Endothelial cell of umbilical vein (primary cell): ENCODE measurements around the gene VPS45. TPM values are rescaled to one million over a fixed set of nuclear protein-coding genes. Genes with fewer than 3 reads are reported as not detected.

Experiments used
- BruUV-seq: library from RNA; stranded (reverse); fragments of 400-500 nt; replicated peaks from 2 replicates; lab custom pipeline; 2021; lab: Mats Ljungman, UMichigan
- CTCF ChIA-PET: fragments of 300-600, 350-600 bp; sonication (Branson Sonifier 250); formaldehyde crosslinking; loops from one replicate; lab custom pipeline; 2021; ENCODE audit warnings: antibody characterized with exemption, inconsistent platforms; lab: Charles Lee
- POLR2A ChIA-PET: fragments of 300-600, 350-600 bp; sonication (Branson Sonifier 250); formaldehyde crosslinking; loops from one replicate; lab custom pipeline; 2021; ENCODE audit warnings: antibody characterized with exemption, inconsistent platforms; lab: Charles Lee
- DNase-seq: peaks from one replicate; pipeline ENCODE4 v3.0.0-alpha.2; 2011; ENCODE audit warnings: low read depth, low spot score
- FAIRE-seq: peaks from 2 replicates; lab custom pipeline; 2011; peaks lifted over from hg19 to GRCh38; lab: Jason Lieb, UNC
- H2AFZ ChIP-seq: 2 replicates; pipeline ENCODE4 v1.6.0; 2012; ENCODE audit warnings: low read depth, low read length, control low read depth, inconsistent platforms
- H3K27ac ChIP-seq: 2 replicates; pipeline ENCODE4 v1.5.1; 2011; ENCODE audit warnings: low read depth, mild to moderate bottlenecking, control low read depth, low read length, moderate library complexity; ENCODE audit not compliant: insufficient read depth
- H3K27me3 ChIP-seq, 2 experiments: 2 replicates each; pipeline versions ENCODE4 v1.6.0 to v1.6.1; 2011; ENCODE audit warnings: low read length in 2 of 2, mixed read lengths in 1 of 2; ENCODE audit not compliant: control insufficient read depth in 2 of 2, insufficient read depth in 2 of 2
- H3K36me3 ChIP-seq, 2 experiments: 2 replicates in 1 of 2; 3 replicates in 1 of 2; pipeline ENCODE4 v1.5.1; 2011; ENCODE audit warnings: low read length in 2 of 2, mild to moderate bottlenecking in 1 of 2, moderate library complexity in 1 of 2; ENCODE audit not compliant: control insufficient read depth in 2 of 2, insufficient read depth in 2 of 2; ENCODE audit errors: extremely low read depth in 1 of 2
- H3K4me1 ChIP-seq: 3 replicates; pipeline ENCODE4 v1.5.1; 2011; ENCODE audit warnings: mild to moderate bottlenecking, low read length; ENCODE audit not compliant: control insufficient read depth, insufficient read depth; ENCODE audit errors: extremely low read depth
- H3K4me2 ChIP-seq: 2 replicates; pipeline ENCODE4 v1.6.1; 2011; ENCODE audit warnings: low read length, control low read depth, mixed read lengths; ENCODE audit not compliant: insufficient read depth
- H3K4me3 ChIP-seq, 3 experiments: fragments of 200-600 bp in 1 of 3; sonication (generic), shearing (Covaris generic) in 1 of 3; replicated peaks in 1 of 3; 2 replicates each; pipeline ENCODE4 v1.5.1; 2011 to 2016; ENCODE audit warnings: control low read depth in 3 of 3, low read length in 3 of 3, mild to moderate bottlenecking in 2 of 3, inconsistent platforms in 1 of 3, low read depth in 1 of 3, moderate library complexity in 1 of 3; ENCODE audit not compliant: insufficient read depth in 1 of 3
- H3K79me2 ChIP-seq: 2 replicates; pipeline ENCODE4 v1.6.0; 2012; ENCODE audit warnings: low read length, inconsistent platforms; ENCODE audit not compliant: control insufficient read depth, insufficient read depth
- H3K9ac ChIP-seq: replicated peaks from 2 replicates; pipeline ENCODE3; 2011; ENCODE audit warnings: low read length, control low read depth; ENCODE audit not compliant: insufficient read depth; ENCODE audit errors: extremely low read depth
- H3K9me1 ChIP-seq: replicated peaks from 3 replicates; pipeline ENCODE4 v1.6.0; 2011; ENCODE audit warnings: mild to moderate bottlenecking, low read length; ENCODE audit not compliant: control insufficient read depth, insufficient read depth; ENCODE audit errors: extremely low read depth
- H3K9me3 ChIP-seq: replicated peaks from 2 replicates; pipeline ENCODE4 v1.5.1; 2012; ENCODE audit warnings: low read length, inconsistent platforms; ENCODE audit not compliant: control insufficient read depth, insufficient read depth
- H4K20me1 ChIP-seq: replicated peaks from 2 replicates; pipeline ENCODE3; 2011; ENCODE audit warnings: mild to moderate bottlenecking, low read length; ENCODE audit not compliant: control insufficient read depth, insufficient read depth; ENCODE audit errors: extremely low read depth
- CTCF ChIP-seq, 2 donors: IDR thresholded peaks; 1 replicate in 1 of 2; 2 replicates in 1 of 2; pipeline ENCODE4 v1.5.1; 2011; ENCODE audit warnings: low read length in 2 of 2, mild to moderate bottlenecking in 2 of 2, moderate library complexity in 2 of 2, control low read depth in 1 of 2, inconsistent platforms in 1 of 2, low read depth in 1 of 2; ENCODE audit not compliant: insufficient read depth in 1 of 2; ENCODE audit errors: extremely low read depth in 1 of 2
- EZH2 ChIP-seq: IDR thresholded peaks from 2 replicates; pipeline ENCODE4 v1.6.1; 2012; ENCODE audit warnings: borderline replicate concordance, low read depth, mild to moderate bottlenecking, moderate library complexity, low read length, inconsistent platforms; ENCODE audit not compliant: severe bottlenecking
- FOS ChIP-seq: IDR thresholded peaks from 2 replicates; pipeline ENCODE4 v1.6.1; 2011; ENCODE audit warnings: mild to moderate bottlenecking, low read length, moderate library complexity, borderline replicate concordance; ENCODE audit not compliant: insufficient read depth
- GATA2 ChIP-seq: IDR thresholded peaks from 2 replicates; pipeline ENCODE4 v1.7.0; 2011; ENCODE audit warnings: low read depth, mild to moderate bottlenecking, moderate library complexity, mixed read lengths, low read length; ENCODE audit not compliant: insufficient read length, insufficient read depth
- MAX ChIP-seq: IDR thresholded peaks from 2 replicates; pipeline ENCODE4 v1.6.1; 2011; ENCODE audit not compliant: insufficient read depth, insufficient read length
- MYC ChIP-seq: IDR thresholded peaks from one replicate; pipeline ENCODE4 v1.6.1; 2011; ENCODE audit warnings: mild to moderate bottlenecking, low read depth, low read length
- POLR2A ChIP-seq: IDR thresholded peaks from 2 replicates; pipeline ENCODE4 v1.6.1; 2012; ENCODE audit warnings: low read depth, mild to moderate bottlenecking, control low read depth, low read length
- POLR2AphosphoS5 ChIP-seq: IDR thresholded peaks from 2 replicates; pipeline ENCODE4 v1.6.1; 2012; ENCODE audit warnings: low read depth, mild to moderate bottlenecking, control low read depth, low read length, moderate library complexity; ENCODE audit not compliant: insufficient read depth
- dilution Hi-C: fragments of 300-500 bp; cut with MboI; formaldehyde crosslinking; loops from one replicate; pipeline ENCODE4 v1.15.0; 2019; ENCODE audit warnings: low sequenced_read_pairs; ENCODE audit not compliant: extremely low pct_ligation_motif_present
- intact Hi-C: fragments of 100-400 bp; cut with micrococcal nuclease; formaldehyde crosslinking; loops from one replicate; pipeline ENCODE4 v1.10.0; 2022
- polyA plus RNA-seq, 4 experiments: library from polyadenylated mRNA; depleted of rRNA in 3 of 4; stranded (reverse) in 3 of 4; unstranded in 1 of 4; fragments of >200 nt; gene quantifications; 2 replicates each; pipeline versions ENCODE4 v1.2.1 to v1.2.3, GENCODE V29; 2011 to 2012; ENCODE audit warnings: missing spikeins in 1 of 4
- total RNA-seq: library from RNA; stranded (reverse); gene quantifications from 2 replicates; pipeline ENCODE4 v1.2.3, GENCODE V29; 2021

Gene VPS45
- total and polyA plus RNA-seq, 2 donors (not counting 3 experiments of a cell fraction or from before 2014, with no cell fraction given) = 24.8 to 43.7 TPM

GRCh38 chr1:150168960-150169601 is 101.5 kb downstream of the VPS45 start:
- FAIRE-seq = peak; percentile 55
- no peak overlapping the region for H2AFZ ChIP-seq
- TF ChIP-seq CTCF (IDR thresholded peaks at IDR 0.05; ENCODE audit: extremely low read depth in 1 of 2, insufficient read depth in 1 of 2, low read depth in 1 of 2, low read length in 2 of 2) (peak; percentile 83 to 85), FOS (no peak), POLR2AphosphoS5 (peak; percentile 21)
- no peaks in the 10 kb centered on the region for H4K20me1 ChIP-seq
- dilution Hi-C loops (no loop called here), intact Hi-C loops (loop anchor here (1.0 to 5.0 kb wide), 4 partner anchors 96 to 280 kb away; partner anchors contain the start of gene OTUD7B)
- no peak overlapping the region for H3K9ac ChIP-seq
- no peak overlapping the region for H3K4me3 ChIP-seq
- POLR2A ChIA-PET = no interaction called here
- DNase-seq = peak; percentile 64
- H3K4me1 ChIP-seq = no peaks in the 10 kb centered on the region
- H3K79me2 ChIP-seq = no peaks in the 10 kb centered on the region
- H3K36me3 ChIP-seq = no peaks in the 10 kb centered on the region
- H3K4me2 ChIP-seq = no peak overlapping the region
- no peaks in the 10 kb centered on the region for H3K9me1 ChIP-seq
- H3K27ac ChIP-seq = no peak overlapping the region
- no peaks in the 10 kb centered on the region for H3K9me3 ChIP-seq
- no peaks in the 10 kb centered on the region for H3K27me3 ChIP-seq
- CTCF ChIA-PET = interaction anchor here (0.6 to 6.0 kb wide), 36 partner anchors 8 to 320 kb away, joined by 3 to 165 read pairs (median 4); partner anchors contain the start of genes OTUD7B, PLEKHO1 and VPS45
- BruUV-seq = no TSS peak

DNA sequence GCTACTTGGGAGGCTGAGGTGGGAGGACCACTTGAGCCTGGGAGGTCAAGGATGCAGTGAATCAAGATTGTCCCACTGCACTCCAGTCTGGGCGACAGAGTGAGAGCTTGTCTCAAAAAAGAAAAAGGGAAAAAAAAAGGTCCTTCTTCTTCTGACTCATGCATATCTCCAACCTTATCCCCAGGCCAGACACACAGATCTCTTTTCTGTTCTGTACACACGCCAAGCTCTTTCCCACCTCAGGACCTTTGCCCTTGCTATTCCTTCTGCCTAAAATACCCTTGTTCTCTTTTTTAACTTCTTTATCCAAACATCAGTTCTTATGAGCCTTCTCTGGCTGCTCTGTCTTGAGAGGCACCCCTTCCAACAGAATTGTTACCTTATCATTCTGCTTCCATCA is 104.2 kb downstream of the VPS45 start:
- TF ChIP-seq CTCF (IDR thresholded peaks at IDR 0.05; ENCODE audit: extremely low read depth in 1 of 2, insufficient read depth in 1 of 2, low read depth in 1 of 2, low read length in 2 of 2) (no peak), POLR2A (no peak), MYC (no peak), EZH2 (no peak), GATA2 (no peak), FOS (no peak), MAX (no peak), POLR2AphosphoS5 (no peak)
- no peak overlapping the region for H3K9ac ChIP-seq
- H3K9me3 ChIP-seq = no peaks in the 10 kb centered on the region
- H4K20me1 ChIP-seq = no peaks in the 10 kb centered on the region
- CTCF ChIA-PET = interaction anchor here (1.6 to 6.0 kb wide), 6 partner anchors 10 to 209 kb away, joined by 5 to 165 read pairs (median 8); partner anchors contain the start of gene VPS45
- DNase-seq (no peak), FAIRE-seq (no peak)
- no peak overlapping the region for H3K4me2 ChIP-seq
- no peaks in the 10 kb centered on the region for H3K27me3 ChIP-seq
- intact Hi-C loops = no loop called here
- POLR2A ChIA-PET = no interaction called here
- no peaks in the 10 kb centered on the region for H3K9me1 ChIP-seq
- no peak overlapping the region for H3K4me3 ChIP-seq
- H3K36me3 ChIP-seq = no peaks in the 10 kb centered on the region
- dilution Hi-C loops = no loop called here
- no peaks in the 10 kb centered on the region for H3K79me2 ChIP-seq
- H3K4me1 ChIP-seq = no peaks in the 10 kb centered on the region
- no TSS peak for BruUV-seq
- no peak overlapping the region for H2AFZ ChIP-seq
- H3K27ac ChIP-seq = no peak overlapping the region
